COLO668 (cell line): ENCODE data around the gene ST7.

Source experiments
- DNase-seq: peaks from one replicate; lab custom pipeline; 2025; ENCODE audit not compliant: unreplicated experiment; lab: John Stamatoyannopoulos, UW

ST7 gene

GRCh38 chr7:117249696-117250095 lies 296.4 kb downstream of the ST7 start:
- DNase-seq, result no peak

- DNase-seq, result no peak
These were observed 296.9 kb downstream of the ST7 start for GRCh38 chr7:117250245-117250644.

GRCh38 chr7:117250801-117251200 lies 297.5 kb downstream of the ST7 start:
- DNase-seq, result no peak

GRCh38 chr7:117251687-117252086 lies 298.4 kb downstream of the ST7 start:
- DNase-seq, result no peak

- no peak for DNase-seq
These were observed 306.3 kb downstream of the ST7 start for GRCh38 chr7:117259615-117260014.

GRCh38 chr7:117262546-117262945 lies 309.2 kb downstream of the ST7 start:
- no peak for DNase-seq

- DNase-seq, result no peak
These were observed 311.4 kb downstream of the ST7 start for GRCh38 chr7:117264716-117265115.

GRCh38 chr7:117269417-117269816 lies 316.1 kb downstream of the ST7 start:
- no peak for DNase-seq

- no peak for DNase-seq
These were observed 316.6 kb downstream of the ST7 start for GRCh38 chr7:117269886-117270285.

GRCh38 chr7:117270371-117270770 lies 317.1 kb downstream of the ST7 start:
- no peak for DNase-seq

- DNase-seq, result no peak
These were observed 318.3 kb downstream of the ST7 start for GRCh38 chr7:117271566-117271965.

GRCh38 chr7:117272017-117272759 lies 318.9 kb downstream of the ST7 start:
- no peak for DNase-seq

- DNase-seq, result no peak
These were observed 320.0 kb downstream of the ST7 start for GRCh38 chr7:117273325-117273724.

- DNase-seq, result peak; percentile 61
These were observed 320.5 kb downstream of the ST7 start for GRCh38 chr7:117273814-117274225.

- no peak for DNase-seq
These were observed 321.6 kb downstream of the ST7 start for GRCh38 chr7:117274951-117275350.

GRCh38 chr7:117277576-117277975 lies 324.3 kb downstream of the ST7 start:
- no peak for DNase-seq

GRCh38 chr7:117278040-117278439 lies 324.7 kb downstream of the ST7 start:
- DNase-seq, result no peak

GRCh38 chr7:117279203-117279602 lies 325.9 kb downstream of the ST7 start:
- no peak for DNase-seq
